Sigmoid colon (tissue), 4 donors: Measurements from ENCODE around the gene CDKAL1.

Source experiments
- POLR2A ChIP-seq, 2 donors: fragments of 450-650 bp; IDR thresholded peaks; one replicate each; pipeline ENCODE4 v1.6.1; 2016; ENCODE audit warnings: antibody characterized with exemption in 2 of 2, mild to moderate bottlenecking in 2 of 2, moderate library complexity in 2 of 2
- POLR2AphosphoS5 ChIP-seq, 4 donors: sonication (generic); formaldehyde crosslinking; IDR thresholded peaks; one replicate each; pipeline ENCODE4 v1.6.1; 2017; ENCODE audit warnings: antibody characterized with exemption in 4 of 4
- TF ChIP-seq, protein P1 (sequence below), 4 experiments: fragments of 450-650 bp in 3 of 4; fragments of 200-600 bp in 1 of 4; IDR thresholded peaks; one replicate each; pipeline ENCODE4 v1.5.1; 2016 to 2019; ENCODE audit warnings: antibody characterized with exemption in 4 of 4, mild to moderate bottlenecking in 3 of 4, moderate library complexity in 2 of 4

DNA sequence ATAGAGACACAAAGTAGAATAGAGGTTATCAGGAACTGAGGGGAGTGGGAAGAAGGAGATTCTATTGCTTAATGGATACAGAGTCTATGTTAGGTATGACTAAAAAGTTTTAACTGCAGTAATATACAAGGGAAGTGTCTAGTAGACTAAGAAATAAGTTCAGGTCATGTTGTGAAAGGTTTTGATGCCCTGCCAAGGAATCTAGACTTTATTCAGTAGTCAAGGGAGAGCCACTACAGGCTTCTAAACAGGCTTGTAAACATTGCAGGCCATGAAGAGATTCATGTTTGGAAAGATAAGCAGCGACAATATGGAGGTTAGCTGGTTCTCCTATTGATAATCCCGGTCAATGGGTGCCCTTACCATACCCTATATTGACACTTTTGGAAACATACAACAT lies 706.5 kb downstream of the CDKAL1 start:
- TF ChIP-seq, protein P1, sequence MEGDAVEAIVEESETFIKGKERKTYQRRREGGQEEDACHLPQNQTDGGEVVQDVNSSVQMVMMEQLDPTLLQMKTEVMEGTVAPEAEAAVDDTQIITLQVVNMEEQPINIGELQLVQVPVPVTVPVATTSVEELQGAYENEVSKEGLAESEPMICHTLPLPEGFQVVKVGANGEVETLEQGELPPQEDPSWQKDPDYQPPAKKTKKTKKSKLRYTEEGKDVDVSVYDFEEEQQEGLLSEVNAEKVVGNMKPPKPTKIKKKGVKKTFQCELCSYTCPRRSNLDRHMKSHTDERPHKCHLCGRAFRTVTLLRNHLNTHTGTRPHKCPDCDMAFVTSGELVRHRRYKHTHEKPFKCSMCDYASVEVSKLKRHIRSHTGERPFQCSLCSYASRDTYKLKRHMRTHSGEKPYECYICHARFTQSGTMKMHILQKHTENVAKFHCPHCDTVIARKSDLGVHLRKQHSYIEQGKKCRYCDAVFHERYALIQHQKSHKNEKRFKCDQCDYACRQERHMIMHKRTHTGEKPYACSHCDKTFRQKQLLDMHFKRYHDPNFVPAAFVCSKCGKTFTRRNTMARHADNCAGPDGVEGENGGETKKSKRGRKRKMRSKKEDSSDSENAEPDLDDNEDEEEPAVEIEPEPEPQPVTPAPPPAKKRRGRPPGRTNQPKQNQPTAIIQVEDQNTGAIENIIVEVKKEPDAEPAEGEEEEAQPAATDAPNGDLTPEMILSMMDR (IDR thresholded peaks at IDR 0.05): no peak
- no peak for TF ChIP-seq POLR2A (IDR thresholded peaks at IDR 0.05)
- TF ChIP-seq POLR2AphosphoS5 (IDR thresholded peaks at IDR 0.05): no peak
